Neural cell (in vitro differentiated cells): ENCODE results near the gene ERC2.

Experiments
- EP300 ChIP-seq: fragments of 450-650 bp; conservative IDR thresholded peaks from 2 replicates; pipeline ENCODE4 v1.6.1; 2014; ENCODE audit warnings: antibody characterized with exemption, mild to moderate bottlenecking, moderate library complexity; ENCODE audit not compliant: poor library complexity, severe bottlenecking
- EZH2 ChIP-seq: fragments of 200-600, 300-800 bp; shearing (Covaris generic), sonication (generic); IDR thresholded peaks from 2 replicates; pipeline ENCODE4 v1.6.1; 2014; ENCODE audit warnings: antibody characterized with exemption, low read length, borderline replicate concordance, mild to moderate bottlenecking; ENCODE audit not compliant: insufficient read depth, poor library complexity, severe bottlenecking
- POLR2AphosphoS5 ChIP-seq: IDR thresholded peaks from 2 replicates; pipeline ENCODE4 v1.6.1; 2012
- RAD21 ChIP-seq: fragments of 450-650 bp; conservative IDR thresholded peaks from 2 replicates; pipeline ENCODE4 v1.6.1; 2014; ENCODE audit warnings: antibody characterized with exemption, mild to moderate bottlenecking, moderate library complexity
- SMC3 ChIP-seq: fragments of 450-650 bp; conservative IDR thresholded peaks from 2 replicates; pipeline ENCODE4 v1.6.1; 2014; ENCODE audit warnings: antibody characterized with exemption, mild to moderate bottlenecking, moderate library complexity; ENCODE audit not compliant: poor library complexity
- TAF1 ChIP-seq: IDR thresholded peaks from 2 replicates; pipeline ENCODE4 v1.6.1; 2012; ENCODE audit warnings: low read depth
- TF ChIP-seq, protein P1 (sequence below): fragments of 450-650 bp; IDR thresholded peaks from 2 replicates; pipeline ENCODE4 v1.5.1; 2014; ENCODE audit warnings: antibody characterized with exemption, mild to moderate bottlenecking, moderate library complexity; ENCODE audit not compliant: poor library complexity, severe bottlenecking
- TF ChIP-seq, protein P2 (sequence below): IDR thresholded peaks from 2 replicates; pipeline ENCODE4 v1.6.1; 2012; ENCODE audit warnings: borderline replicate concordance

DNA sequence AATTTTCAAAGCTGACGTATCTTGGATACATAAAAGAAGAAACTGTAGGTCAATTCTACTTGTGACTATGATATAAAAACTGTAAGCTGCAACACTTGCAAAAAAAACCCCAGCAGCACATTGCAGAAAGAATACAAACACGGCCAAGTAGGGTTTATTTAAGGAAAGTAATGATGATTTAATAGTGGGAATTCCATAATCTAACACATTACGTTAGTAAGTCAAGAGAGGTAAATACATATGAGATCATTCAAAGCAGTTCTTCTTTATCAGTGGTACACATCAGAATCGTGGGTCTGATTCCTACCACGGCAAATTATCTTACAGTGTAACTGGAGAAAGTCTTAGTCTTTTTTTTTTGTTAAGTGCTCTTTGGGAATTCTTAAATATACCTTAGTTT lies 688.7 kb downstream of the ERC2 start:
- TF ChIP-seq, protein P1, sequence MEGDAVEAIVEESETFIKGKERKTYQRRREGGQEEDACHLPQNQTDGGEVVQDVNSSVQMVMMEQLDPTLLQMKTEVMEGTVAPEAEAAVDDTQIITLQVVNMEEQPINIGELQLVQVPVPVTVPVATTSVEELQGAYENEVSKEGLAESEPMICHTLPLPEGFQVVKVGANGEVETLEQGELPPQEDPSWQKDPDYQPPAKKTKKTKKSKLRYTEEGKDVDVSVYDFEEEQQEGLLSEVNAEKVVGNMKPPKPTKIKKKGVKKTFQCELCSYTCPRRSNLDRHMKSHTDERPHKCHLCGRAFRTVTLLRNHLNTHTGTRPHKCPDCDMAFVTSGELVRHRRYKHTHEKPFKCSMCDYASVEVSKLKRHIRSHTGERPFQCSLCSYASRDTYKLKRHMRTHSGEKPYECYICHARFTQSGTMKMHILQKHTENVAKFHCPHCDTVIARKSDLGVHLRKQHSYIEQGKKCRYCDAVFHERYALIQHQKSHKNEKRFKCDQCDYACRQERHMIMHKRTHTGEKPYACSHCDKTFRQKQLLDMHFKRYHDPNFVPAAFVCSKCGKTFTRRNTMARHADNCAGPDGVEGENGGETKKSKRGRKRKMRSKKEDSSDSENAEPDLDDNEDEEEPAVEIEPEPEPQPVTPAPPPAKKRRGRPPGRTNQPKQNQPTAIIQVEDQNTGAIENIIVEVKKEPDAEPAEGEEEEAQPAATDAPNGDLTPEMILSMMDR: no peak
- TF ChIP-seq POLR2AphosphoS5: no peak
- no peak for TF ChIP-seq RAD21
- no peak for TF ChIP-seq EP300
- no peak for TF ChIP-seq SMC3
- TF ChIP-seq EZH2: no peak
- no peak for TF ChIP-seq TAF1
- TF ChIP-seq, protein P2, sequence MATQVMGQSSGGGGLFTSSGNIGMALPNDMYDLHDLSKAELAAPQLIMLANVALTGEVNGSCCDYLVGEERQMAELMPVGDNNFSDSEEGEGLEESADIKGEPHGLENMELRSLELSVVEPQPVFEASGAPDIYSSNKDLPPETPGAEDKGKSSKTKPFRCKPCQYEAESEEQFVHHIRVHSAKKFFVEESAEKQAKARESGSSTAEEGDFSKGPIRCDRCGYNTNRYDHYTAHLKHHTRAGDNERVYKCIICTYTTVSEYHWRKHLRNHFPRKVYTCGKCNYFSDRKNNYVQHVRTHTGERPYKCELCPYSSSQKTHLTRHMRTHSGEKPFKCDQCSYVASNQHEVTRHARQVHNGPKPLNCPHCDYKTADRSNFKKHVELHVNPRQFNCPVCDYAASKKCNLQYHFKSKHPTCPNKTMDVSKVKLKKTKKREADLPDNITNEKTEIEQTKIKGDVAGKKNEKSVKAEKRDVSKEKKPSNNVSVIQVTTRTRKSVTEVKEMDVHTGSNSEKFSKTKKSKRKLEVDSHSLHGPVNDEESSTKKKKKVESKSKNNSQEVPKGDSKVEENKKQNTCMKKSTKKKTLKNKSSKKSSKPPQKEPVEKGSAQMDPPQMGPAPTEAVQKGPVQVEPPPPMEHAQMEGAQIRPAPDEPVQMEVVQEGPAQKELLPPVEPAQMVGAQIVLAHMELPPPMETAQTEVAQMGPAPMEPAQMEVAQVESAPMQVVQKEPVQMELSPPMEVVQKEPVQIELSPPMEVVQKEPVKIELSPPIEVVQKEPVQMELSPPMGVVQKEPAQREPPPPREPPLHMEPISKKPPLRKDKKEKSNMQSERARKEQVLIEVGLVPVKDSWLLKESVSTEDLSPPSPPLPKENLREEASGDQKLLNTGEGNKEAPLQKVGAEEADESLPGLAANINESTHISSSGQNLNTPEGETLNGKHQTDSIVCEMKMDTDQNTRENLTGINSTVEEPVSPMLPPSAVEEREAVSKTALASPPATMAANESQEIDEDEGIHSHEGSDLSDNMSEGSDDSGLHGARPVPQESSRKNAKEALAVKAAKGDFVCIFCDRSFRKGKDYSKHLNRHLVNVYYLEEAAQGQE: no peak
